Measurements from ENCODE around the gene DUSP2.

DUSP2 gene

GRCh38 chr2:96157649-96158553, 12.7 kb upstream of the DUSP2 start:
- no peak overlapping the region for H3K4me3 ChIP-seq (ENCODE audit: low read depth, low read length)
- TF ChIP-seq CTCF (IDR thresholded peaks at IDR 0.05; ENCODE audit: low read depth, low read length) = no peak
- in situ Hi-C loops (cut with HindIII; ENCODE audit: low sequenced_read_pairs) = no loop called here
- DNase-seq (ENCODE audit: low read depth, low spot score) = no peak

- in situ Hi-C loops (cut with HindIII; ENCODE audit: low sequenced_read_pairs) = no loop called here
- no peak for TF ChIP-seq CTCF (IDR thresholded peaks at IDR 0.05; ENCODE audit: low read depth, low read length)
- no peak overlapping the region for H3K4me3 ChIP-seq (ENCODE audit: low read depth, low read length)
- no peak for DNase-seq (ENCODE audit: low read depth, low spot score)
These were observed 11.8 kb upstream of the DUSP2 start for GRCh38 chr2:96156926-96157648.

- no peak for DNase-seq (ENCODE audit: low read depth, low spot score)
- in situ Hi-C loops (cut with HindIII; ENCODE audit: low sequenced_read_pairs) = no loop called here
- no peak overlapping the region for H3K4me3 ChIP-seq (ENCODE audit: low read depth, low read length)
- TF ChIP-seq CTCF (IDR thresholded peaks at IDR 0.05; ENCODE audit: low read depth, low read length) = no peak
These were observed 11.0 kb upstream of the DUSP2 start for GRCh38 chr2:96156011-96156820.

- in situ Hi-C loops (cut with HindIII; ENCODE audit: low sequenced_read_pairs) = no loop called here
- no peak for TF ChIP-seq CTCF (IDR thresholded peaks at IDR 0.05; ENCODE audit: low read depth, low read length)
- H3K4me3 ChIP-seq (ENCODE audit: low read depth, low read length) = no peak overlapping the region
- no peak for DNase-seq (ENCODE audit: low read depth, low spot score)
These were observed 9.5 kb upstream of the DUSP2 start for GRCh38 chr2:96154506-96155380.

- H3K4me3 ChIP-seq (ENCODE audit: low read depth, low read length) = no peak overlapping the region
- TF ChIP-seq CTCF (IDR thresholded peaks at IDR 0.05; ENCODE audit: low read depth, low read length) = no peak
- in situ Hi-C loops (cut with HindIII; ENCODE audit: low sequenced_read_pairs) = no loop called here
- DNase-seq (ENCODE audit: low read depth, low spot score) = no peak
These were observed 8.8 kb upstream of the DUSP2 start for GRCh38 chr2:96153991-96154431.

Measured in astrocyte of the spinal cord (primary cell).